NAMALWA (cell line): Measurements from ENCODE around the gene CHKB.
"Not testable (repeated sequence)": the region's sequence is repeated elsewhere in the genome, so short reads cannot be mapped to it uniquely, and the experiment has no call there.

ENCODE experiments used
- DNase-seq: peaks from one replicate; pipeline ENCODE4 v3.0.0-alpha.2; 2015; ENCODE audit warnings: low spot score

Gene CHKB, protein sequence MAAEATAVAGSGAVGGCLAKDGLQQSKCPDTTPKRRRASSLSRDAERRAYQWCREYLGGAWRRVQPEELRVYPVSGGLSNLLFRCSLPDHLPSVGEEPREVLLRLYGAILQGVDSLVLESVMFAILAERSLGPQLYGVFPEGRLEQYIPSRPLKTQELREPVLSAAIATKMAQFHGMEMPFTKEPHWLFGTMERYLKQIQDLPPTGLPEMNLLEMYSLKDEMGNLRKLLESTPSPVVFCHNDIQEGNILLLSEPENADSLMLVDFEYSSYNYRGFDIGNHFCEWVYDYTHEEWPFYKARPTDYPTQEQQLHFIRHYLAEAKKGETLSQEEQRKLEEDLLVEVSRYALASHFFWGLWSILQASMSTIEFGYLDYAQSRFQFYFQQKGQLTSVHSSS

DNA sequence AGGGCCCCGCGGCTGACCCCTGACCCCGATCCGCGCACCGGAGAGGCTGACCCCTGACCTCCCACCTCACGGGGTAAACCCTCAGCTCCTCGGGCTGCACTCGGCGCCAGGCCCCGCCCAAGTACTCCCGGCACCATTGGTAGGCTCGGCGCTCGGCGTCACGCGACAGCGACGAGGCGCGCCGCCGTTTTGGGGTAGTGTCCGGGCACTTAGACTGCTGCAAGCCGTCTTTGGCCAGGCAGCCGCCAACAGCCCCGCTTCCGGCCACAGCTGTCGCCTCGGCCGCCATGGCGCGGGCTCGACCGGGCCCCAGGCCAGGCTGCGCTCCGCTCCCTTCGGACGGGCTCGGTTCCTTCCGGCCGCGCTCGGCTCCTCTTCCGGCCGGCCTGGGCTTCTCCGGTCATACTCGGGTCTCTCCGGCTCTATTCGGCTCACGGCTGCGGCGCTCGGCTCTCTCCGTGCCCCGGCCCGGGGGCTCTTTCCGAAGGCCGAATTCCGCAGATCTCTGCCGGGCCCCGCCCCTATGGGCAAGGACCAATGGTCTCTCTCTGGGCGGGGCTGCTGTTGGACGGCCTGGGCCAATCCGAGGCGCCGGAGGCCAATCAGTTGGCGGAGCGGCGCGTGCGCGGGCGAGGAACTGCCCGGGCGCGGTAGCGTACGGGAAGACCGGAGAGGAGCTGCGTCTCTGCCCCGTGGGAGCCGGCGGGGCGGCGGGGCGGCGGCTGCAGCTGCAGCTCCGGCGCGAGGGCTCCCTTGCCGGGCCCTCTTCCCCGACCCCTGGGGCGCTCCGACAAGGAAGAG is at the start of gene CHKB:
Gene CHKB (minus strand): TSS at position 357 of the 801 bp plus-strand sequence. CDS start 68 bp downstream, at position 289.
- DNase-seq = peak; percentile 98

DNA sequence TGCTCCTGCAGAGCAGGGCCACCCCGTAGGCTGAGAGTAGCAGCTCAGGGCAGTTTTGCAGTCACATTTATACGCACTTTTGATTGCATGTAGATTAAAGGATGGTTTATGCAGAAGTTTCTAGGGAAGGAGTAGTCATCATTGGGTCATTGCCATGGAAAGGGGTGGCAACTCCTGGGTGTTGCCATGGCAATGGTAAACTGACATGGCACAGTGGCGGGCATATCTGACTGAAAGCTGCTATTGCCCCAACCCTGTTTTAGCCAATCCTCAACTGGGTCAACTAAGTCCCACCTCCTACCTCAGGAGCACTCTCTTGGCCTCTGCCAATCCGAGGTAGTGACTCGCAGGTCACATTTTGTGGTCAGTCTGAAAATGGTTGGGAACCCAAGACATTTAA is 47.7 kb upstream of the CHKB start:
- no peak for DNase-seq

DNA sequence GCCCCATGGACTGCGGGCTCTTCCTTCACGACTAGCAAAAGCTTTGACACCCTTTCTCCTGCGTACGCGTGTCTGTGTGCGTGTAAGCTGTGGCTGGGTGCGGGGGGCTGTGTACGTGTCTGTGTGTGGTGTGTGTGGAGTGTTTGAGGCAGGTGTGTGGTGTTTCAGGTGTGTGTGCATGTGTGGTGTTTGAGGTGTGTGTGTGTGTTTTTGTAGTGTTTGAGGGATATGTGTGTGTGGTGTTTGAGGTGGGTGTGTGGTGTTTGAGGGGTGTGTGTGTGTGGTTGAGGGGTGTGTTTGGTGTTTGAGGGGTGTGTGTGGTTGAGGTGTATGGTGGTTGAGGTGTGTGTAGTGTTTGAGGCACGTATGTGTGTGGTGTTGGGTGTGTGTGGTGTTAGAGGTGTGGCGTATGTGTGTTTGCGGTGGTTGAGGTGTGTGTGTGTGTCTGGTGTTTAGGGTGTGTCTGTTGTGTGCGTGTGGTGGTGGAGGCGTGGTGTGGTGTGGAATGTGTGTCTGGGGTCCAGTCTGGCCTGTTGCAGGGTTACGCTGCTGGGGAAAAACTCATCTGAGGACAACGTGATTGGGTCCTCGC is 46.0 kb upstream of the CHKB start:
- DNase-seq = no peak

DNA sequence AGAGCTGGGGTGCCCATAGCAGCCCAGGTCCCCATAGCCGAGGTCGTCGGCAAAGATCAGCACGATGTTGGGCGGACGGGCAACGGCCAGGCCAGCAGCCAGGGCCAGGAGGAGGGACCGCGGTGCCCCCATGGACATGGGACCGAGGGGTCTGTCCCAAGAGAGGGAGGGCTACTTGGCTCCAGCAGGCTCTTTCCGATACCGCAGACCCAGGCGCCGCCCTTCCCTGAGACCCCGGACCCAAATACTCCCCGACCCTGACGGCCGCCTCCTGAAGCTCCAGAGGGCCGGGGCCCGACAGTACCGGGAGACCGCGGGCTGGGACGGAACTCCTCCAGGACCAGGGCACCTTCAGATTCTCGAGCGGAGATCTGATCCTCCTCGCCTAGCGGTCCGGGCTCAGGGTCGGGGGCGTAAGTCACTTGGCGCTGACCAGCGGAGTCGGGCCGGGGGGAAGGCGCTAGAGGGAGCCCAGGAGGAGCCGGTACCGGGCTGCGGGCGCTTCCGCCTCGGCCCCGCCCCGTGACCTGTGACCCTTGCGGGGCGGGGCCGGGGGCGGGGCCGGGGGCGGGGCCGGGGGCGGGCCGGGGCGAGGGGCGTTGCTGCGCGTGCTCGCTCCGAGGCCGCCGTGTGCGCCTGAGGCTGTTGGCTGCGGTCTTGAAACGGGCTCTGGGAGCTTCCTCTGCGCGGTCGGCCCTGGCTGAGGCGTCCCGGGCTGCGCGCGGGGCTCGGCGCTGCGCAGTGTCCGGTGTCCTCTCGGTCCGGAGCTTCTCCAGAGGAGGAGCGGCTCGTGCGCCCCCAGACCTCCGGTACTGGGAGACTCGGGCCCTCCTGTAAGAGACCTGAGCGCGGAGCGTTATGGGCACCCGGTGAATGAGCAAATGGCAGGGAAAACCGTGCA is 45.2 kb upstream of the CHKB start, which contains the start of gene ARSA:
Gene ARSA (minus strand): TSS at position 511 of the 901 bp plus-strand sequence. CDS start 373 bp downstream, at position 138.
- peak; percentile 84 for DNase-seq

DNA sequence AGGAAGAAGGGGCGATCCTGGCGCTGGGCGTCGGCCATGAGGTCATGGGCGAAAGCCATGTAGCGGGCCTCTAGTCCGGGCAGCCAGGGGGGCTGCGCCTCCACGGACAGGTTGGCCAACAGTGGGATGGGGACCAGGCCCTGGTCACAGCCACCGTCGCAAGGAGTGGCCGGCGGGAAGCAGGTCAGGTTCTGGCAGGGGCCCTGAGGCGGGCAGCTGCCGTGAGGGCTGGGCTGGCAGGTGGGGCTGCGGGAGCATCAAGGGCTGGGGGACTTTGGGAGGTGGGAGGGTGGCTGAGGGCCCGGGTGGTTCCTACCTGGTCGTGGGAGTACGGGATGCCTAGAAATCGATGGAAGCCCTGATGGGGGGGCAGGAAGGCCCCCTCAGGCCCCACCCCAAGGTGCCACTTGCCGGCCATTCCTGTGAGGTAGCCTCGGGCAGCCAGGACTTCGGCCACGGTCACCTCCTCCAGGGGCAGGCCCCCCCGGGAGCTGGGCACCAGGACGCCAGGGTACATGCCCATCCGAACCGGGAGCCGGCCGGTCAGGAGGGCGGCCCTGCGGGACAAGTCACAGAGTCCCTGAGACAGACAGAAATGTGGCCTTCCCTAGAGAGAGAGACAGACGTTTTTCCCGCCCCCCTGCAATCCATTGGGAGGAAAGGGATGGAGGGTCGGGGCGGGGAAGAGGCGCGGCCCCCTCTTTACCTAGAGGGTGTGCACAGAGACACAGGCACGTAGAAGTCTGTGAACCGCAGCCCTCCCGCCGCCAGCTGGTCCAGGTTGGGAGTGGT is 44.4 kb upstream of the CHKB start:
- no peak for DNase-seq

DNA sequence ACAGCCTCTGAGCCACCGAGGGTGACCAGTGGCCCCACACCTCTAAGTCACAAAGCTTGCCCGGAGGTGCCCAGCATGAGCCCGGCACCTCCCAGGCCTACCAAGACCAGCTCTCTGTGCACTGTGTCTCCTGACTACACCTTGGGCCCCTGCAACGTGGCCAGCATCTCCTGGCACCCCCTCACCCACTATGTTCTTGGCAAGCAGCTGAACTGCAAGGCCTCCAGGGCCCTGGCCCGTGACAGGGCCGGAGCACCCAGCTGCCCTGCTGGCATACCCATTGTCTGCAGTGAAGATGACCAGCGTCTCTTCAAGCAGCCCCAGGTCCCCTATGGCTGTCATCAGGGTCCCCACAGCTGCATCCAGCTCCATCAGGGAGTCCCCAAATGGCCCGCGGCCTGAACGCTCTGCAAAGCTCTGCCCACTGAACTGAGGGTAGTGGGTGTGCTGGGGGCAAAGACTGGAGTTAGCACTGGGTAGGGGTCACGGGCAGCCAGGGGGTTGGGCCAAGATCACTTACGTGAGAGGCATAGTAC is 43.7 kb upstream of the CHKB start:
- DNase-seq = no peak

DNA sequence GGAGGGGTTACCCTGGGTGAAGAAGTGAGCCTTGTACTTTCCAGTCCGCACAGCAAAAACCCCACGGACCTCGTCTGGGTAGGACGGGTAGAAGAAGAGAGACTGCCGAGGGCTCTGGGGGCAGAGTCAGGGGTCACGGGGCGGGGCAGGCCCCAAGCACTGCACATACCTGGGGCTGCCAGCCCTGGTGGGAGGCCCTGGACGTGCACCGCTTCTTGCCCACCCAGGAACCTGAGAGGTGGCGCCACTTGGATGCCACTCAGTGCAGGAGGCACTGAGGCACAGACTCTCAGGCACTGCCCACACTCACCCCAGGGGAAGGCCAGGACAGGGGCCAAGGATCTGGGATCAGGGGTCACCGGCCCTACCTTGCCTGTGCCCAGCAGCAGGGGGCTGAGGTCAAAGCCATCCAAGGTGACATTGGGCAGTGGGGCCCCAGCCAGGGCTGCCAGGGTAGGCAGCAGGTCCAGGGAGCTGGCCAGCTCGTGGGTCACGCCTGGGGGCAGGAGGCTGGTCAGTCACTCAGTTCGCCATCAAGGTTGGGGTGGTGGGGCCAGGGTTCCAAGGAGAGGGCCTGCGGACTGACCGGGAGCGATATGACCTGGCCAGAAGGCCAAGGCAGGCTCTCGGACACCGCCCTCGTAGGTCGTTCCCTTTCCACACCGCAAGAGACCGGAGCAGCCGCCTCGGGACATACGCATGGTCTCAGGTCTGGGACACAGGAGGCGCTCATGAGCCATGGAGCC is 43.1 kb upstream of the CHKB start:
- no peak for DNase-seq

DNA sequence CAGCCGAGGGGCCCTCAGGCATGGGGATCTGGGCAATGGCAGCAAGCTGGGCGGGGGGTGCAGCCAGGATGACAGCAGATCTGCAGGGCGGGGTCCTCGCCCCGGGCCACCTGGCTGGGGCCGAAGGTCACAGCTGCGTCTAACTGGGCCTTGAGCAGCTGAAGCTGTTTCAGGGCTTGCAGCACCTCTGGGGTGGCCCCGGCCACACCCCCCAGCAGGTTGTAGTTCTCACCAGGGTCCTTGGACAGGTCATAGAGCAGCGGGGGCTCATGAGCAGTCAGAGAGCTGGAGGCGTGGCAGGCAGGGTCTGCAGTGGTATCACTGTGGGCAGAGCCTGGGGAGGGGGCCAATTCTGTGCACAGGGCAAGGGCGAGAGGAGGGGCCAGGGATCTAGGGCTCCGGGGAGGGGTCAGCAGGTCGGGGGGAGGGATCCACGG is 42.5 kb upstream of the CHKB start:
- DNase-seq = no peak

DNA sequence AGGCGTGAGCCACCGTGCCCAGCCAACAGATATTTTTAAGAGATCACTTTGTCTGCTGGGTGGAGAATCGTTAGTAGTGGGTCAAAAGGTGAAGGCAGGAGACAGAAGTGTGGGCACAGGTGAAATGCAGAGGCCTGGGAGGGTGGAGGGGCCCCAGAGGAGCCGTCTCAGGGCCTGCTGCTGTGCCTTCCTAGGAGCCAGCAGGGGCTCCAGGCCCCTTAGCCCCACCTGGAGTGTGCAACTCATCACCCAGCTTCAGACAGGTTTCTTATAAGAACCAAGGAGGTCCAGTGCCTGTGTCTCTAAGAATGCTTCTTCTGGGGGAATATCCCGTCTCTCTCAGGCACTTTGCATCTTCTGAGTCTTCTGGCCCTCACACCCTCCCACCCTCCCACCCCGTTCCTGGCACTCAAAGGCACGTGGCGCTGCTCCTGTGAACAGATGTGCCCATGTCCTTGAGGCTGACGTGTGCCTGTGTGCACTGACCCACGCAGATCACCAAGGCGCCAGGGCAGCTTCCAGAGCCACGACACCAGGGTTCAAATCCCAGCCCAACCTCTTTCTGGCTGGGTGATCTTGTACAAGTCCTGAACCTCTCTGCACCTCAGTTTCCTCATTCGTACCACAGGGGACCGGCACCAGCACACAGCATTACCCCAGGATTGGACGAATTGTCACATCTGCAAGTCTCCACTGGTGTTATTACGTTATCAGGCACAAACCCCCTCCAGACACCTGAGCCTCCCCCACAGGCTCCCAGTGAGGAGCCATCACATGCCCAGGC is 41.9 kb upstream of the CHKB start:
- peak; percentile 19 for DNase-seq

DNA sequence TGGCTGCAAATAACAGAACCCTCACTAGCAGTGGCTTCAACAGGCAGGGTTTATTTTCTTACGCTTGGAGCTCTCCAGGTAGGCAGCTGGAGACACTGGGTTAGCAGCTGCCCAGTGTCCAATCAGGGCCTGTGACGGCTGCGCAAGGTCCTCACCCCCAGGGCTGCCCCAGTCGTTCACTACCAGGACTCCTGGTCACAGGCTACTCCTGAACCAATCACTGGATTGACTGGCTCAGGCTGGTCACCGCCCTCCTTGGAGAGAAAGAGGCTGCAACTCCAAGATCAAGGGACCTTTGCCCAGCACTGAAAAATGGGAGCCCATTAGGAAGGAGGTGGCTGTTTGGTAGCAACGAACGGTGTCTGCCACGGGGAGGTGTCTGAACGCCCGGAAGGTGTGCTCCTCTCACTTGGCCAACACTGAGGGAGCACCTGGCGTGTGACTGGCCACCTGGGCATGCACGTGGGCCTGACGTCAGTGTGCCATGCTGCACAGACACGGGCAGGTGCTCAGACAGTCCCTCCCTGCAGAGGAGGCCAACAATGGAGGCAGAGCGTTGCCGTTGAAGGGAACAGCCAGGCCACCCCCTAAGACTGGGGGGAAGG is 40.2 kb upstream of the CHKB start:
- DNase-seq = no peak

DNA sequence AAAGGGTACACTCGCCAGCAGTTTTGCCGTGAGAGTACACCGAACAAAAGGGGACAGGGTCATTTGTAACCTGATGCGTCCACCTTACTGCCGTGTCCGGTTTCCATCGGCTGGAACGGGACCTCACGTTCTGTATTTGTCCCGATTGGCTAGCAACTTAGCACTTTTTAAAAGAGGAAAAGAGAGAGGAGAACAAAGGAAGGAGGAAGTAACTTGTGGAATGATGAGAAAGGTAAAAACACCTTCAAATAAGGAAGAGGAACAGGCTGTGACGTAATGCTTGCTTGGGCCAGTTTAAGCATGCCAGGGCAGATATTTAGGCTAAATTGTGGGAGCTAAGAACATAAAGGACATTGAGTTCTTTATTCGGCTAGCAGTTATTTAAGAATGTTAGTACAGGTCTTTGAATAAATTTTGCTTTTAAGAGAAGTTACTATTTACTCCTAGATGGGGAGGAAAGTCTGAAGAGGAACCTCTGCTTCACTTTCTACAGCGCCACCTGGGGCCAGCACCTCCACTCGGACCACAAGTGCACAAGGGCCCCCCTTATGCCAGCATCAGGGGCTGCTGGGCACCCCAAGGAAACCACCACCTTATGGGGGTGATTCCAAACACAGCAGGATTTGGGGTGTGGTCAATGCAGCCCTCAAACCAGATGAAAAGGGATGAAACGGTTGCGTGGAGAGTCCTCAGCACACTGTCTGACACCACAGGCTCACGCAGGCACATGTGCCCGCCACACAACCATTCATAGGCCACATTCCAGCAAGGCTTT is 39.5 kb upstream of the CHKB start:
- DNase-seq = peak; percentile 58

DNA sequence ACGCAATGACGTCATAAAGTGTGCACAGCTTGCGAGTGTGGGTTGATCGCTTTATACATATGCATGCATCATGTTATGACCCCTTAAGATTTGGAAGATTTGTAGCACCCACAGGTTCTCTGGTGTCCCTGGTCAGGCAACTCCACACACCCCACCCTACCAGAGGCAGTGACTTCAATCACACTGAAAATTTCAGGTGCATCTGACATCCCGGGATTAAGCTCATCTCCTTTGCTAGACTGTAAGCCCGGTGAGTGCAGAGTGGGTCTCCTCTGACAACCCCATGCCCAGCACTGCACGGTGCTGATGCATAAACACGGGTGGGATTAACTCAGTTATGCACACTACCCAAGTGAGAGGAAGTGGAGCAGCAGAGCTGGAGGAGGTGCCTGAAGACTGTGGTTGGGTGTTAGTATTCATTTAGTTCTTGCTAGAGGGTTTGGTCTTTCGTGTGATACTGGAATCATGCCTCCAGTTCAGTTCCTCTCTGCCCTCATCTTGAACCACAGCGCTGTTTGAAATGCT is 38.8 kb upstream of the CHKB start:
- DNase-seq = peak; percentile 73

DNA sequence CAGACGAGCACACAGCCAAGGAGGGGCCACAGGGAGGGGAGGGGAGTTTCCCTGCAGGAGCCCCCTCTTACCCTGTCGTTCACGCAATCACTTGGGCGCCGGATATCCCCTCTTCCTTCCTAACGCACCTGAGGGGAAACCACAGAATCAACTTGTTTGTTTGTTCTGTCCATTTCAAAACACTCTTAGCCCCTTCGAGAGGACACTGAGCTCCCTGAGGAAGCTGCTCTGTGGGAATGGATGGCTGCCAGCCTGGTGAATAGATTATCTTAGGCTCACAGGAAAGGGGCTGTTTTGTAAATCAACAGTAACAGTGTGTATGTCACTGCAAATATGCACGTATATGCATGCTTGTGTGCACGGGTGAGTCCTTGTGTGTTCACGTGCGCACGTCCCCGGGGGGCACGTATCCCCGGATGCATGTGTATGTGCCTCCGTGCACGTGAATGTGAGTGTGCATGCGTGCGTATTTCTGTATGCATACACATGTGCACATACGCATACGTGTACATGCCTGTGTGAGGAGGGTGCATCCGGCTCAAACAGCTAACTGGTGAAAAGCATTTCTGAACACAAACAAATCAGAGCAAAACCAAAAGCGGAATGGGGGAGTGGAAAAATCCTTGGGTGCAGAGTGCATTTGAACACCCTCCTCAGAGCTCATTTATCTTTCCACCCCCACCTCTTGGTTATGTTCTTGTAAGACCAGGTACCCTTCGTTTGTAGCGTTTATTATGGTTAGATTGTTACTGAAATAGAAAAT is 38.1 kb upstream of the CHKB start:
- peak; percentile 95 for DNase-seq

DNA sequence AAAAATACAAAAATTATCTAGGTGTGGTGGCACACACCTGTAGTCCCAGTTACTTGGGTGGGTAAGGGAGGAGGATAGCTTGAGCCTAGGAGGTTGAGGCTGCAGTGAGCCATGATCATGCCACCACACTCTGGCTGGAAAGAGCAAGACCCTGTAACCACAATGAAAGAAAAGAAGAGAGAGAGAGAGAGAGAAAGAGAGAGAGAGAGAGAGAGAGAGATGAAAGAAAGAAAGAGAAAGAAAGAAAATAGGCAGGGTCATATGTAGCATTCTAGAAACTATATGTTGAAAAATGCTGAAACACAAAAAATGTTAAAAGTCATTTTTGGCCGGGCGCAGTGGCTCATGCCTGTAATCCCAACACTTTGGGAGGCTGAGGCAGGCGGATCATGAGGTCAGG is 31.6 kb upstream of the CHKB start:
- DNase-seq = not testable (repeated sequence)

DNA sequence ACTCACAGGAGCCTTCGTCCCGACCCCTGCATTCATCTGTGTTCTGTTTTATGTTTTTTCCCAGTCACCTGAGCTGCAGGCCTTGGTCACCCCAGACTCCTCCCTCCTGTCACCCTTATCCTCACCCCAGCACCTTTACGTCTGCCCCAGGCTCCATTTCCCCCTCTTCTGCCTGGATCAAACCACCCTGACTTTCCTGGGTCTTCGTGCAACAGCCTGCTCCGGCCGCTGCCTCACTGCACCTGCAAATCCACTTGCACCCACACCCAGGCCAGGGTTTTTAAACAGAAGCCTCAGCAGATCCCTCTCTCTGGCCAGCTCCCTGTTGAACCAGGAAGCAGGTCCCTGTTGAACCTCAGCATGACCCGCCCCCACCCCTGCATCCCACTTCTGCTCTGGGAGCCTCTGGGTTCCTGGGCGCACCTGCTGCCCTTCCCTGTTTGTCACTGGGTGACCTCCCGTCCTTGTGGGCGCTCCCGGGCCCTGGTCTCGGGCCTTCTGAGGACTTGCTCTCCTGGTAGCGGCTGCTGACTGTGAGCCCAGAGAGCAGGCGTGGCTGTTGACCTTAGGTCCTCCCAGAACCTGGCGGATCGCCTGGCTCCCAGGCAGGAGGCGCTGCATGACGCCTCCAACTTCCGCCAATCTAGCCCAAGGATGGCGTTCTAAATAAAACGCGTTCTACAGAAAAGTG is 30.8 kb upstream of the CHKB start:
- DNase-seq = no peak
